ENCODE data around the gene NUDT7. TPM values are rescaled to one million over a fixed set of nuclear protein-coding genes. Genes with fewer than 3 reads are reported as not detected.
A peak's percentile ranks its signal among the peaks of the same experiment; 100 is the strongest.

NUDT7 gene
- polyA plus RNA-seq, 4 donors = 5.4 to 13.2 (median 10.9) TPM

DNA sequence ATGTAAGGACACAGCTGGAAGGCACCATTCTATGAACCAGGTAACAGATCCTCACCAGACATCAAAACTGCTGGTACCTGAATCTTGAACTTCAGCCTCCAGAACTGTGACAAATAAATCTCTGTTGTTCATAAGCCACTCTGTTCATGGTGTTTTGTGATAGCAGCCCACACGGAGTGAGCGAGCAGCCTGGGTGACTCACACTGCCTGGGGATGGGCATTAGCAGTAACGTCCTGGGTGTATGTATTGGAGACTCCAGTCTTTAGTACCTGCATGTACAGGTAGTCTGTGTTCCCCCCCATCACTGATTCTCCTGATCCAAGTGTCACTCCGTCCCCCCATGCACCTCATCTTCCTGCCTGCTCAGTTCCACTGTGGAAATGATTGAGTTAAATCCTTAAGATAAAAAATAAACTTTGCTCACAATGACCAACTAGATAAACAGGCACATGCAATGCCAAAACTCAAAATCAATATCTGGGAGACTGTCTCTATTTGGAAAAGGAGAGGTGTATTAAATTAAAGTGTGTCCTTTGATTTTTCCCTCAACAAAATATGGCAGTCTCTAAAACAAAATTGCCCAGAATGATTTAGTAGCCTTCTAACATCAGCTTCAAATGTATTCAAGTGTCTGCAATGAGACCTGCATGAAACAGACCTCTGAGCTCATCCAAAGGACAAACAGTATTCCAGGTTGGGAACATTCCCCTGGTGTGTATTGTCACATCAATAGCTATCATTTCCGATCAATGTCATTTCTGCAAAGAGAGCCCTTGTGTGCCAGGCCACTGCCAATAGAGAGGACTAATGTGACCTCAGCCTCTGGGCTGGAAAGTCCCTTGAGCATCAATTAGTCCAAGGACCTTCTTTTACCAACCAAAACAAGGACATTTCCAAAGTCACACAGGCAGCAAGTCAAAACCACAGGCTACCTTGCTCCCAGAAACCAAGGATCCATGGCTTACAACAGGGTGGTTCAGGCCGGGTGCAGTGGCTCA lies 53.9 kb downstream of the NUDT7 start:
- DNase-seq (ENCODE audit: low read depth in 4 of 4, low spot score in 3 of 4) = no peak

DNA sequence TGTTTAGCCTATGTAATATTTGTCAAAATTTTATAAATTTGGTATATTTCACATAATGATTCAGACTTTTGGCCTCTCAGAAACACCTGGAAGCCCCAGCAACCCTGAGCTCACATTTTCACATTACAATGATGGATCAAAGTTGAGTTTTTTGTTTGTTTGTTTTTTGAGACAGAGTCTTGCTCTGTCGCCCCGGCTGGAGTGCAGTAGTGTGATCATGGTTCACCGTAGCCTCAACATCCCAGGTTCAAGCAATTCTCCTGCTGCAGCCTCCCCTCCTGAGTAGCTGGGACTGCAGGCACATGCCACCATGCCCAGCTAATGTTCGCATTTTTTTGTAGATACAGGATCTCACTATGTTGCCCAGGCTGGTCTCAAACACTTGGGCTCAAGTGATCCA lies 55.4 kb downstream of the NUDT7 start:
- no peak for DNase-seq (ENCODE audit: low read depth in 4 of 4, low spot score in 3 of 4)

DNA sequence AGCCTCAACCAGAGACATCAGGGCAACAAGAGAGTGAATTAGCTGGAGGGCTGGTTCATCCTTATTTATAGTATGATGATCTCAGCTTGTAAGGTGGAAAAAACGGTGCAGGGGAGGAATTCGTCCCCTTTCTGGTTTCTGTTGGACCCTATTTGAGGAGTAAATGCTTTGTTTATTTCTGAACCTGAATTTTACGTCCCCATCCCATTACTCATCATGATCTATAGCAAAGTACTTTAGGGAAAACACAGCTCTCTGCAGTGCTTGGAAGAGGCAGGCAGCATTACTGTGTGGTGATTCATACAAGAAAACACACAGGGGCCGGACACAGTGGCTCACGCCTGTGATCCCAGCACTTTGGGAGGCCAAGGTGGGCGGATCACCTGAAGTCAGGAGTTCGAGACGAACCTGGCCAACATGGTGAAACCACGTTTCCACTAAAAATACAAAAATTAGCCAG lies 58.1 kb downstream of the NUDT7 start:
- no peak for DNase-seq (ENCODE audit: low read depth in 4 of 4, low spot score in 3 of 4)

DNA sequence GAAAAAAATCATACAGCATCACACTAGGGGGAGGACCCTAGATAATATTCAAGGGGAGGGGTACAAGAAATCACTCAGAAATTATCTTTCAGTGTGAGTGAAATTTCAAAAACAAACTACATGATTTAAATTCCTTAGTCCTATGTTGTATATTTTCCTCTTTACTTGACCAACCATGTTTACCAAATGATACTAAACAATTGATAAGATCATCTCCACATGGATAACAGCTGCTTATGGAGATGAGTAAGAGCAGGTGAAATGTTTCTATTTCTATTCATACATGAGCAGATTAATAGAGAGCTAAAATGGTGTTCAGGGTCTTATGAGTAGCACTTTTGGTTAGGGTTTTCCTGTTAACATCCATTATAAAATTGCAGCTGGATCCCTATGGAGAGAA lies 58.8 kb downstream of the NUDT7 start:
- DNase-seq (ENCODE audit: low read depth in 4 of 4, low spot score in 3 of 4) = no peak

DNA sequence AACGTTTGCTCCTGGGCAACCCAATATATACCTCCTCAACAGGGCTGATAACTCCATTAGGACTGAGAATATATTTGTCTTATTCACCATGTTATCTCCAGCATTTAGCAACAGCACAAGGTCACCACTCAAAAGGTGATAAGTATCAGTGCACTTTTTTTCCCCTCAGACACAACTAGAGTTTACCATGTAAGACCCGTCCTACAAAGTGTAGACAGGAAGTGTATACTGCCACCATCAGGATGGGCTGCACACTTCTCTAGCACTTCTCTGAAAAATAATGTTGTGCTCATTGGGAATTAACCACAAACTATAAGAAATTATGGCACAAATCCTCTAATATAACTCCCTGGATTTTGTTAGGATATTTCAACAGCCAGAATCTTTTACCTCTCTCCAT lies 60.4 kb downstream of the NUDT7 start:
- no peak for DNase-seq (ENCODE audit: low read depth in 4 of 4, low spot score in 3 of 4)

DNA sequence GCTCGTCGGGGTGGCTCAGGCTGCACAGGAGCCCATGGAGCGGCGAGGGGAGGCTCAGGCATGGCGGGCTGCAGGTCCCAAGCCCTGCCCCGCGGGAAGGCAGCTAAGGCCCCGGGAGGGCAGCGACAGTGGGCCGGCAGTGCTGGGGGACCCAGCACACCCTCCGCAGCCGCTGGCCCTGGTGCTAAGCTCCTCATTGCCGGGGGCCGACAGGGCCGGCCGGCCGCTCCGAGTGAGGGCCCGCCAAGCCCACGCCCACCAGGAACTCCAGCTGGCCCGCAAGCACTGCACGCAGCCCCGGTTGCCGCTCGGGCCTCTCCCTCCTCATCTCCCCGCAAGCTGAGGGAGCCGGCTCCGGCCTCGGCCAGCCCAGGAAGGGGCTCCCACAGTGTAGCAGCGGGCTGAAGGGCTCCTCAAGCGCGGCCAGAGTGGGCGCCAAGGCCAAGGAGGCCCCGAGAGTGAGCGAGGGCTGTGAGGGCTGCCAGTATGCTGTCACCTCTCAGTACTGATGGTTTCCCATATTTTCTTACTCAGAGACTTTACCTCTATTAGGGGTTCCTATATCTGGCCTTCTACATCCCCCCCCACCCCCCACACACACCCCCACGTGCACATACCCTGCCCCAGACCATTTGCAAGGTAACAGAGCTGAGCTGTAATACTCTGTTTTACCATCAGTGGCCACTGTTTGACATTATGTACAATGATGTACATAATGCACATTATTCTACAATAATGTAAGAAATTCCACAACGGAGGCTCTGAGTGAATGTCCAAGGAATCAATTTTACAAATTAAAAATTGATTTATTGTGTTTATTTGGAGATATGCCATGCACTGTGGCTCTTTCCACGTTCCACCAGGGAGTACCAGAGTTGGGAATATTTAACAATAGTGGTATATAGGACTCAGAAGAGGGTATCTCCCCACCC lies 62.4 kb downstream of the NUDT7 start:
- no peak for DNase-seq (ENCODE audit: low read depth in 4 of 4, low spot score in 3 of 4)

DNA sequence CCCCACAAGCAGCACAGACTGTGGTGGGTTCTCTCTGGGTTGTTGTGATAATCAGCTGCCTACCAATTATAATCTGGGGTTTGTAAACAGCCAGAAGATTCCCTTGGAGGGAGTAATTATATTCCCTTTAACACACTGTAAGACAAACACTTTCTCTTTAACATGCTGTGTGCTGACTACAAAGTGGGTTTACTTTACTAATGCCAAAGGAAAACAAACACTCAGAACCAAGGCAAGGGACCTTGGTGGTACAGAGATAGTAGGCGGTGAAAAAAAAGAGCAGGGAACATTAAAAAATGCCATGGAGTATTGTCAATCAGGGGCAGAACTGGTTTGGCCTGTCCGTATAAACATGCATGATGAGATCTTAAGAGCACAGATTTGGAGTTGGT lies 63.1 kb downstream of the NUDT7 start:
- DNase-seq (ENCODE audit: low read depth in 4 of 4, low spot score in 3 of 4) = no peak

DNA sequence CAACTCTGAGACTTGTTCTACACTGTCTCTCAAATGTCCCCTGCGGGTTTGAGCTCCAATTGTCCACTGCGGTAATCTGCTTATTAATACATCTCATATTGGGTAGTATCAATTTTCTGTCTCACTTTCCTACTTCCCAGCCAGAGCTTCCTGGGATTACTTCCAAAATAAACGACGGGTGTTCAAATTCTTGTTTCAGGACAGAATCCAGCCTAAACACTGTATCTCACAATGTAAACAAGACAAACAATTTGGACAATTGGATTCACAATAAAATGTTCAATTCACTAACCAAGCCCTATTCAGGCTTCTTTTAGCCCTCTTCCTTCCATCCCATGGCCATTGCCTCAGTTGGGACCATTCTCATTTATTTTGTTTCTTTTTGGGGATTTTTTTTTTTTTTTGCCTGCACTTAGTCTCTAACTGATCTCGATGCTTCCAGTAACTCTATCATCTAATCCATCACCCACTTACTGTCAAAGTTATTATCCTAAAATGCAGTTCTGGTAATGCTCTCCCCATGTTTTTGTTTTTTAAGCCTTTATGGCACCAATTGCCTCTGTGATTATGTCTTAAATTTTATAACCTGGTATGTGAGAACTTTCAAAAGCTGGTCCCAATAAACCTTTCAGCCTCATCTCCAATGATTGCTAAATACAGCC lies 64.0 kb downstream of the NUDT7 start:
- DNase-seq (ENCODE audit: low read depth in 4 of 4, low spot score in 3 of 4) = no peak

DNA sequence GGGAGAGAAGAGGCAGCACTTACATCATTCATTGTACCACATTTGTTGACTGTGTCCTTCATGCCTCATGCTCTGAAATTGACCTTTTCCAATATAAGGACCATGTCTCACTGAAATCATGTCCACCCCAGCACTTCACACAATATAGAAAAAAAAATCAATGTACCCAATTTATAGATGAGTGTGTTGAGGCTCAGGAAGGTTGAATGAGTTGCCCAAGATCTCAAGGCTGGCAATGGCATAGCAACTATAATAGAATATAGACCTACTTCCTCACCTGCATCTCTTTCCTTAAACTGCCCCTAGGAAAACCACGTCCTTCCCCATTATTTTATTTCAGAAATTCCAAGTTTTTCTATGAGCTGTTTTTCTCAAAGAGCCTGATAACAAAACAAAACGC lies 65.1 kb downstream of the NUDT7 start:
- DNase-seq (ENCODE audit: low read depth in 4 of 4, low spot score in 3 of 4) = no peak

DNA sequence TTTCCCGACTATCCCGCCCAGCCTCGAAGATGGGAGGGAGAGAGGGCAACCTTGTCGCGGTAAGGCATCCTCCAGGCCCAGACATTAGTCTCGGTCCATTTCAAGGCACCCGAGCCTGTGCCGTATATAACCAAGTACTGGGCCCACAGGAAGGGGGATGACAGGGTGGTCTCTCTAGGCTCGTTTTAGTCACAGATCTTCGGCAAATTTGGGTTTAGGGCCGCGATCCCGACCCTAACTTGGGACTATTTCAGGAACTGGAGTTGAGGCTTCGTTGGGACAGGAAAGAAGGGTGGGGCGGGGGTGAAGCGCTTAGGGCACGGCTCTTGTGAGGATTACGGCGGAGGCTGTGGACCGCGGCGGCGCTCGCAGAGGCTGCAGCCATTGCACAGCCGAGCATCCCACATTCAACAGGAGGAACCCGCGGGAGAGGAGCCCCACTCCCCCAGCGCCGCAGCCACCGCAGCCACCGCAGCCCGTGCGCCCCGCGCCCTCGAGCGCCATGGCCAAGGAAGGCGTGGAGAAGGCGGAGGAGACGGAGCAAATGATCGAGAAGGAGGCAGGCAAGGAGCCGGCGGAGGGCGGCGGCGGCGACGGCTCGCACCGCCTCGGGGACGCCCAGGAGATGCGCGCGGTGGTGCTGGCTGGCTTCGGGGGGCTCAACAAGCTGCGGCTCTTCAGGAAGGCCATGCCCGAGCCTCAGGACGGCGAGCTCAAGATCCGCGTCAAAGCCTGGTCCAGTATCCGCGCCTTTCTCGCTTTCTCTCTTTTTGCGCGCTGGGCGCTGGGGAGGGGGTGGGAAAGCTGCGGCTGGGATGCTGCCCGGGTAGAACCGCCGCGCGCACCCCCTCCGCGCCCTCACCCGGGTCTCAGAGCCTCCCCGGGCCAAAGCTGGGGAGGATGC lies 66.1 kb downstream of the NUDT7 start, which contains the start of gene VAT1L:
VAT1L (plus strand) TSS at position 384 of the 904 bp plus-strand sequence; CDS start at position 503, 119 bp downstream.
- DNase-seq (ENCODE audit: low read depth in 4 of 4, low spot score in 3 of 4) = peak in 3 of 4 donors; percentile 41 to 51 (median 51)

DNA sequence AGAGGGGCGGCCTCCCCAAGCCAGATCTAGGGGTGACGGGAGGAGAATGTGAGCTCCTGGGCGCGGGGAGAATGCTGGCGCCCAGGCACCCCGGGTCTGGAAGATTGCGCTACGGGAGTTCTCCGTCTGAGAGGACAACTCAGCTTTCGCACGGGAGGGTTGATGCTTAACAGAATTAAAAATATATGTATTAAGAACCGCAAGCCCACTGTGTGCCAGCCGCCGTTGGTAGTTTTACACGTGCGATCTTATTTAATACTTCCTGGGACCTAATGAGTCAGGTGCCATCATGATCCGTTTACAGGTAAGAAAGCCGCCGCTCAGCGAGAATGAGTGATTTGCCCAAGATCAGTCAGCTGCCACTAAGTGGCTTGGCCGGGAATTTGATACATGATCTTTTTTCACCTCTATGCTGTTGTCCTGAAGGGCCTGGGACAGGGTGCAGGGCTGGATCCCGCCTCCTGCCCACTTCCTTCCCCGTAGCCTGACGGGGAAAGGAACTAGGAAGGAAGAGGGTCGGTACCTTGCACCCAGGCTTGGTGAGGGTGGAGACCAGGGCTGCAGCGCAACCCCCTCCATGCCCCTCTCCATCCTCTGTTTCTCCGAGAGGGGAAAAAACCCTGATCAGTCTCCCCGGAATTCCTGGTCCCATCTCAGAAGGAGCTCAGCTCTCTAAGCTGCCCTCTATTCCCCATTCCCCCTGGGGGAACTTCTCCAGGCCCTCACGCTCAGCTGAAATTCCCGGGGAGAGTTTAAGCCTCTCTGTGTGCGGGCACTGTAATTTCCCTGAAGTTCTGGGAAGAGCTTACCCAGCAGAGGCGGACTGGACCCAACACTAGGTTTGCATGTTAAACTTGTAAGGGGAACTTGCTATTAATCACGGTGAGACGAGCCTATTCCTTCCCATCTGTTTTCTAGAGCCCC lies 67.0 kb downstream of the NUDT7 start:
- no peak for DNase-seq (ENCODE audit: low read depth in 4 of 4, low spot score in 3 of 4)

DNA sequence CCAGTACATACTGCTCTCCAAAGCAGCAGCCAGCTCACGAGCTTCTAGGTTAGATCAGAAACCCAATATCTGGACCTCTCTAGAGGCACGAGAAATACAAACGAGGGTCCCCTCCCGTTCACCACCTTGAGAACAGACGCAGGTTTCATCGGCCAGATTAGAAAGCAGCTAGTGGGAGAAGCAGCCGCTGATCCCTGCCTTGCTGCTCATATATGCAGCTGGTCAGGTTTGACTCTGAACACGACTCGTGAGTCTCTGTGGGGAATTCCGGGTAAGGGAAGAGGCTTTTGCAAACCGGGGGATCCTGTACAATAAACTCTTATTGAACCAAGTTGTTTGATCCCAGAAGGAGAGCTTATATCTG lies 67.7 kb downstream of the NUDT7 start:
- no peak for DNase-seq (ENCODE audit: low read depth in 4 of 4, low spot score in 3 of 4)

DNA sequence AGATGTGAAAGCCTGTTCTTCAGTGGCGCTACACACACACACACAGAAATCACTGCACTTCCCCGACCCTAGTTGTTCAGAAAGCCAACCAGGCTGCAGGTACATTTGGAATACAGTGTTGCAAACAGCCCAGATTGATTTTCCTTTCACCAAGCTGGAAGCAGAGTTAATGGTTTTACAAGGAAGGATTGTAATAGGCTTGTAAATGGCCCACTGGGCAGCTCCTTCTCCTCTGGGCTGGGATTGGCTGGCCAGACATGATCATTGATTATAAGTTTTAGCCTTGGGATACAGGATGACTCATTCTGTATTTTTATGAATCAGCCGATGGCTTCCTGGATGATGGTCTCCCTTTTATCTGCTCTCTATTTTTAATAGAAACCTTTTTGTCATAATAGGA lies 68.6 kb downstream of the NUDT7 start:
- DNase-seq (ENCODE audit: low read depth in 4 of 4, low spot score in 3 of 4) = no peak

Other genes starting within 250 kb of the NUDT7 start
- 1 to 10 TPM; 4.0 to 5.9 (median 4.9) TPM for gene VAT1L, start 66.0 kb downstream of the NUDT7 start, polyA plus RNA-seq (ENCODE audit: insufficient read length in 4 of 4)